D721Med (cell line): ENCODE results near the gene ZP2.

Experiments
- DNase-seq: peaks from one replicate; pipeline ENCODE4 v3.0.0; 2011; ENCODE audit warnings: low spot score; ENCODE audit not compliant: insufficient read length
- FAIRE-seq: peaks from 2 replicates; lab custom pipeline; 2011; peaks lifted over from hg19 to GRCh38; lab: Jason Lieb, UNC
- CTCF ChIP-seq: IDR thresholded peaks from 2 replicates; pipeline ENCODE4 v1.5.1; 2012; ENCODE audit warnings: mild to moderate bottlenecking, control low read depth; ENCODE audit not compliant: insufficient read depth; ENCODE audit errors: missing control alignments

Gene ZP2

GRCh38 chr16:21242756-21243155 is 31.4 kb upstream of the ZP2 start:
- FAIRE-seq = no peak
- DNase-seq = no peak
- no peak for TF ChIP-seq CTCF

GRCh38 chr16:21239646-21240045 is 28.3 kb upstream of the ZP2 start:
- DNase-seq (no peak), FAIRE-seq (no peak)
- TF ChIP-seq CTCF = no peak

GRCh38 chr16:21236831-21237230 is 25.5 kb upstream of the ZP2 start:
- DNase-seq (no peak), FAIRE-seq (no peak)
- no peak for TF ChIP-seq CTCF

GRCh38 chr16:21235199-21235585 is 23.8 kb upstream of the ZP2 start:
- FAIRE-seq (no peak), DNase-seq (no peak)
- TF ChIP-seq CTCF = no peak

GRCh38 chr16:21233521-21234150 is 22.3 kb upstream of the ZP2 start, which contains the start of gene ANKS4B:
Gene ANKS4B (plus strand): TSS chr16:21233699. CDS start chr16:21233738, 39 bp downstream.
- FAIRE-seq (no peak), DNase-seq (no peak)
- TF ChIP-seq CTCF = no peak

GRCh38 chr16:21233045-21233520 is 21.7 kb upstream of the ZP2 start:
- no peak for TF ChIP-seq CTCF
- no peak for FAIRE-seq
- no peak for DNase-seq

GRCh38 chr16:21228361-21228872 is 17.0 kb upstream of the ZP2 start:
- FAIRE-seq = no peak
- DNase-seq = no peak
- TF ChIP-seq CTCF = no peak
